G401.6 (cell line): ENCODE results near the gene PLTP.
"Not testable (repeated sequence)": the region's sequence is repeated elsewhere in the genome, so short reads cannot be mapped to it uniquely, and the experiment has no call there.

Experiments used
- FAIRE-seq: peaks from 2 replicates; lab custom pipeline; 2012; peaks lifted over from hg19 to GRCh38; lab: Jason Lieb, UNC

The PLTP gene

DNA sequence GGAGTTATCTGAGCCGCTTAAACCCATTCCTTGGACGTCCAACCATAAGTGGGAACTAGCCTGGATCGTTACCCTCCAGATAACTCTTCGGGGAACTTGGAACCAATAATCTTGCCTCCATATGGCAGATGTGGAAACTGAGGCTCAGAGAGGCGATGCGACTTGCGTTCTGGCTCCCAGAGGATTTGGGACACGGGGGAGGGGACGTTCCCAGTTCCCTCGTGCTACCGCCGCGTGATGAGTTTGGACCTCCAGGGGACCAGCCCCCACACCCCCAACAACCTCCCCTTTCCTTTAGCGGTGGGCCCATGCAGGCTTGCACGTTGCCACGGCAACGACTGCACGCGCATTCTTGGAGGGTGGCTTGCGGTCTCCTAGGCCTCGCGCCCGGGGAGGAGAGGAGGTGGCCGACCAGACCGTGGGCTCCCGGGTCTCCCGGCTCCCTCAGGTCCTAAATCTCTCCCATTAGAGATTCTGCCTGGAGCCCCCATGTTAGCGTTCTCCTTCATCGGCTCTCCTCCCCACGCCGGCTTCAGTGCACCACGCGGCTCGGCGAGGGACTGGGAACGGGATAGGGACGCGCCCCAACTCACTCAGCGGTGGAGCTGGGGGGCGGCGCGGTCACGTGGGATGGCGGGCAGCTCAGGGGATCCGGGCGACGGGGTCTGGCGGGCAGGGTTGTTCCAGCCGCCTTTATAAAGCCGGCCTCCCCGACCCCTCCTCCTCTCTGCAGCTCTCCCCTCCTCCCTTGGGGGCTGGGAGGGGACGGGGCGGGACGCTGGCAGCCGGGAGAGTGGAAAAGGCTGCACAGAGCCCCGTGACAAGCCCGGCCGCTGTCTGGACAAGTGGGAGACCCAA, at the start of gene PLTP:
Gene PLTP (minus strand): TSS at position 670 of the 858 bp plus-strand sequence. CDS start 703 bp downstream, outside the sequence.
- no peak for FAIRE-seq

DNA sequence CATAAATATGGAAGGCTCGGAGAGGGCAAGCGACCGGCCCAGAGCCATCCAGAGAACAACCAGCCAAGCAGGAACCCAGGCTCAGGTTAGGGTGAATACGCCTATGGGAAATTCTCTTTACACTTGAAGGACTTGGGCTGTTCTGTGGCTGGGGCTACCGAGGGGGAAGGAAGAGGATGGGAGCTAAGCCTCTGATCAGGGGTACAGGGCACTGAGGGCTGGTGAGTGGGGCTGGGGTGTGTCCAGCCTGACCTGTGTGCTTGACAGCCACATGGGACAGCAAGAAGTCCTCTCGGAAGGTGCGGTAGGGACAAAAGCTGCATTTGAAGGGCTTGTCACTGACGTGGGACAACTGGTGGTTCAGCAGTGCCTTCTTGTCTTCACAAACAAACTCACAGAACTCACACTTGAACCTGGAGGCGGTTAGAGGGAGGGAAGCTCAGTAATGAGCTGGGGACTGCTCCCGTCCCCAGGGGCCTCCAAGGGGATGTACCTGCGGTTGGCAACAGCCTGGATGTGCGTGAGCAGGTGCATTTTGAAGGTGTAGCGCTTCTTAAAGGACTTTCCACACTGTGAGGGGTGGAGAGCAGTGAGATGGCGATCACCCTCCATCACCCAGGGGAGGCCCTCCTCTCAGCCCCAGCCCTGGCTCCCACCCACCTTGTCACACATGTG, 48.1 kb upstream of the PLTP start:
- no peak for FAIRE-seq

GRCh38 chr20:45959126-45959525, 47.2 kb upstream of the PLTP start:
- no peak for FAIRE-seq

GRCh38 chr20:45958593-45958992, 46.6 kb upstream of the PLTP start:
- no peak for FAIRE-seq

- FAIRE-seq, result no peak
These were observed 45.3 kb upstream of the PLTP start for GRCh38 chr20:45957021-45957941.

GRCh38 chr20:45956326-45956725, 44.4 kb upstream of the PLTP start:
- not testable (repeated sequence) for FAIRE-seq

DNA sequence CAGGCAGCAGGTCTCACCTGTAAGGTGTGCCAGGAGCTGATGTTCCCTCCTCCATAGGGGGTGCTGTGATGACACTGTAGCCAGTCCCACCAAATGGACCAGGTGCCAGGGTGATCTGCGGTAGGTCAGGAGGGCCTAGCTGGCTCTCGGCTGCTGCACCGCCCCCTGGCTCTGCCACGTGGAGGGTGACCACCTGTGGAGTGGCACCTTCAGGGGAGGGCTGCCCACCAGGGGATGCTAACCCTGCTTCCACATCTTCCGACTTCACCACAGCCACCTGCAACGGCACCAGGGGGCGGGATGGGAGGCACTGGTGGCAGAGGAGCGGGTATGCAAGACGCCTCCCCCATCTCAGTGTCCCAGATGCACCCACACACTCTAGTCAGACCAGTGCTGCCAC, 41.7 kb upstream of the PLTP start:
- no peak for FAIRE-seq

- FAIRE-seq, result no peak
These were observed 40.9 kb upstream of the PLTP start for GRCh38 chr20:45952861-45953260.

- no peak for FAIRE-seq
These were observed 40.2 kb upstream of the PLTP start for GRCh38 chr20:45951925-45952834.

GRCh38 chr20:45950330-45950646, 38.3 kb upstream of the PLTP start:
- FAIRE-seq, result no peak

GRCh38 chr20:45949542-45950329, 37.8 kb upstream of the PLTP start:
- FAIRE-seq, result no peak

DNA sequence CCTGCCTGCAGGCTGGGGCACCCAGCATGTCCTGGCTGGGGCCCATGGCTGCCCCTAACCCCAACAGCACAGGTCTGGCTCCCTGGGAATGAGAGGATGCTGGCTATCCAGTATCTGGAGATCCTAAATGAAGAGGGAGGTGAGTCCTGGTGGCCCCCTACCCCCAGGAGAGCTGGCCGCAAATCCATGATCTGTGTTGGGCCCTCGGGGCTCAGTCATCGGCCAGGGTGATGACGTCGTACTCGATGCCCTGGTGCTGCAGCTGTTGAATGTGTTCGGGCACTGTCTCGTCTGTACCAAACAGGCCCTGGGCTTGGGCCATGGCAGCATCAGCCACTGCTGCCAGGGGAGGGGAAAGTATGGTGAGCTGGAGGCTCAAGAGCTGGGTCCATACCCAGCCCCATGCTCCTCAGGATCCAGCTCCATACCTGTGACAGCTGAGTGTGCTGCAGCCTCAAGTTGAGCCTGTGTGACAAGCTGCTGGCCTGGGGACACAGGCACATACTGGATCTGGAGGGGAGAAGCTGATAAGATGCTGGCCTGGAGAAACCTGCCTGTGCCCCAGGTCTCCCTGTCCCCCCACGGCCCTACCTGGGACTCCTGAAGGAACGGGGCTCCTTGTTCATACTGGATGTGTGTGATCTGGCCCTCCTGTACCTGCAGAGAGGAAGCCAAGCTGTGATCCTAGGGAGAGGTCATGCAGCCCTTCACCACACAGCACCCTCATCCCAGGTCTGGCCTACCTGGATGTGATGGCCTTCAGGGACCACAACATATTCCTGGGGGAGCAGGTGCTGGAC, 37.0 kb upstream of the PLTP start:
- FAIRE-seq, result no peak

GRCh38 chr20:45948261-45948733, 36.3 kb upstream of the PLTP start:
- FAIRE-seq, result no peak

DNA sequence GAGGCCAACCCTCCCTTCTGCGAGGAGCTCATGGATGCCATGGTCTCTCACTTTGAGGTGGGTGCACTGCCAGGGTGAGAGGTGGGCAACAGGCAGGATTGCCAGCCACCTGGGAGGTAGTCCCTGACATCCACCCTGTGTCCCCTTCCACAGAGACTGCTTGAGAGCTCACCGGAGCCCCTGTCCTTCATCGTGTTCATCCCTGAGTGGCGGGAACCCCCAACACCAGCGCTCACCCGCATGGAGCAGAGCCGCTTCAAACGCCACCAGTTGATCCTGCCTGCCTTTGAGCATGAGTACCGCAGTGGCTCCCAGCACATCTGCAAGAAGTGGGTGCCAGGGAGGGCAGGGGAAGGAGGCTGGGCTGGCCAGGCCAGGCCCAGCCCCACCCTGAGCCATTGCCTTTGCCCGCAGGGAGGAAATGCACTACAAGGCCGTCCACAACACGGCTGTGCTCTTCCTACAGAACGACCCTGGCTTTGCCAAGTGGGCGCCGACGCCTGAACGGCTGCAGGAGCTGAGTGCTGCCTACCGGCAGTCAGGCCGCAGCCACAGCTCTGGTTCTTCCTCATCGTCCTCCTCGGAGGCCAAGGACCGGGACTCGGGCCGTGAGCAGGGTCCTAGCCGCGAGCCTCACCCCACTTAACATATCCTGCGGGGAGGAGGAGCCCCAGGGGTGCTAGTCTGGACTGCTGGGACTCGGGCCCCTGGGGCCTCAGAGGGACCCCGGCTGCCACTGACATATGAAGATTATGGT, 35.3 kb upstream of the PLTP start:
- FAIRE-seq, result no peak

DNA sequence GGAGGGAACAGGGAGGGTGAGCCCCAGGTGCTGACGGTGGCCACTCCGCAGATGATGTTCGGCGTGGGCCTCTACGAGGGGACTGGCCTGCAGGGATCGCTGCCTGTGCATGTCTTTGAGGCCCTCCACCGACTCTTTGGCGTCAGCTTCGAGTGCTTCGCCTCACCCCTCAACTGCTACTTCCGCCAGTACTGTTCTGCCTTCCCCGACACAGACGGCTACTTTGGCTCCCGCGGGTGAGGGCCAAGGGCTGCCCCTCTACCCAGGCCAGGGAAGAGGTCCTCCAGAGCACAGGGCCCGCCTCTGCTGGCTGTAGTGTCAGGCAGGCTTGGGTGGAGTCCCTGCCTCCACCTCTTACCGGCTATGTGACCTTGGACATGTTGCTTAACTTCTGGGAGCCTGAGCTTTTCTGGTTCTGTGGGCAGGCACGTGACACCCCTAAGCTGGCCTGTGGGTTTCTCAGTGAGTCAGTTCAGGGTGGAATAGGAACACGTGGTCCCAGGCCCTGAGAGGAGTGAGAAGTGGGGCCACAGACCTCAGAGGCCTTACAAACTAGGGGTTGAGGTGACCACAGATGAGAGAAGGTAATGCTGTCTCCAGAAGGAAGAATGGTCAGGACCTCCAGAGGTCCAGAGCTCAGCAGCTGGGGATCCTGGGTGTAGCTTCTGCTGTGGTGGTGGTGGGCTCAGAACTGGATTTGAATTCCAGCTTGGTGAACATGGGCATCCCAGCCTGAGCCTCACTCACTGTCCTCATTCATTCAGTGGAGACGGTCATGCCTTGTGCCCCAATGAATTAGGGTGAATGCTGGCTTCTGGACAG, 34.4 kb upstream of the PLTP start:
- FAIRE-seq, result no peak

DNA sequence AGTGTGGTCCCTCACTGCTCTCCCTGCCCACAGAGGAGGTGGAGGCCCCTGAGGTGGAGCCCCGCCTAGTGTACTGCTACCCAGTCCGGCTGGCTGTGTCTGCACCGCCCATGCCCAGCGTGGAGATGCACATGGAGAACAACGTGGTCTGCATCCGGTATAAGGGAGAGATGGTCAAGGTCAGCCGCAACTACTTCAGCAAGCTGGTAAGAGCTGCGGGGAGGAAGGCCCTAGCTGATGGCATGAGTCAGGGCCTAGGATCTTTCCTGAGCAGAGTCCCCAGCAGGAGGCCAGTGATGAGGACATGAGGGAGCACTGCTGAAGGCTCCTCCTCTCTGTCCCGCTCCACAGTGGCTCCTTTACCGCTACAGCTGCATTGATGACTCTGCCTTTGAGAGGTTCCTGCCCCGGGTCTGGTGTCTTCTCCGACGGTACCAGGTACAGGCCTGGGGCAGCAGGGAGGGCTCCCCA, 33.8 kb upstream of the PLTP start:
- no peak for FAIRE-seq

DNA sequence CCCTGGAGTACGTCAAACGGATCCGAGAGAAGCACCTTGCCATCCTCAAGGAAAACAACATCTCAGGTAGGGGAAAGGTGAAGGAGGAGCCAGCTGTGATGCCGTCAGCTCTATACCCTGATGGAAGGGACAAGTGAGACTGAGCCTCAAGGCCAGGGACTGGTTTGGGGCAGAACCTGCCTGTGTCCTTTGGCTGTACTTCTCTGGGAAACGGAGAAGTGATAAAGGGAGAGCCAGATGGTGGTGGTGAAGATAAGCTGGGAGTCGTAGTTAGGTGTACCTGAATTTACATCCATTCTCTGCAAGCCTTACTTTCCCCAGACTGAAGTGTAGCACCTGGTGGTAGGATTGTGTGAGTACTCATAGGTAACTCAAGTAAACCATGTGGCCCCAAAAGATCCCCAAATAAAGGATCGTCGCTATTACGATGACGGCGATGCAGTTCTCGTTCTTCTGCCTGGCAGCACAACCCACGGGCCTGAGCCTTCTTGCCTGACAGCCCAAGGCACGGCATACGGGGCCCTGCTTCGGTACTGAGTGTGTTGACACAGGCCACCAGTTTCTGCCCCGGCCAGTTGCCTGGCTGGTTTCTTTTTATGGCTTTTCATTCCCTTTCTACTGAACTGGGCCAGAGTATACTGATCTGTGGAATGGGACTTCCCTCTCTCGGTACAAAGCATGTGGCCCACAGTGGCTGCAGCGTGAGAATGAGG, 33.2 kb upstream of the PLTP start:
- no peak for FAIRE-seq
